PC-3 (cell line): ENCODE data around the gene HNRNPLL. TPM values are rescaled to one million over a fixed set of nuclear protein-coding genes. Genes with fewer than 3 reads are reported as not detected.
A peak's percentile ranks its signal among the peaks of the same experiment; 100 is the strongest.

Experiments used
- ATAC-seq: fragments of 200-7000 bp; cut with Tn5 transposase; 2 replicates; pipeline ENCODE4 v1.9.1; 2020; ENCODE audit warnings: mild to moderate bottlenecking, moderate library complexity
- BruUV-seq: library from RNA; stranded (reverse); fragments of 400-500 nt; replicated peaks from 2 replicates; lab custom pipeline; 2021; lab: Mats Ljungman, UMichigan
- CTCF ChIA-PET: fragments of 300-600 bp; sonication (Branson Sonifier 250); formaldehyde crosslinking; loops from one replicate; lab custom pipeline; 2022; ENCODE audit warnings: antibody characterized with exemption; lab: Charles Lee
- POLR2A ChIA-PET: fragments of 300-600 bp; sonication (Branson Sonifier 250); formaldehyde crosslinking; loops from one replicate; lab custom pipeline; 2022; ENCODE audit warnings: antibody characterized with exemption; ENCODE audit not compliant: unreplicated experiment; lab: Charles Lee
- DNase-seq: peaks from one replicate; pipeline ENCODE4 v3.0.0-alpha.2; 2015
- H2AFZ ChIP-seq: fragments of 300-600 bp; sonication (generic); 2 replicates; pipeline ENCODE4 v1.6.0; 2016; ENCODE audit warnings: antibody characterized with exemption, low read length
- H3F3A ChIP-seq: fragments of 300-600 bp; sonication (generic); one replicate; pipeline ENCODE4 v1.6.0; 2017; ENCODE audit warnings: antibody characterized with exemption, low read length, control low read depth, mild to moderate bottlenecking; ENCODE audit not compliant: unreplicated experiment
- H3K27ac ChIP-seq: fragments of 300-600 bp; sonication (generic); 2 replicates; pipeline ENCODE4 v1.5.1; 2016; ENCODE audit warnings: mild to moderate bottlenecking, low read length
- H3K27me3 ChIP-seq: fragments of 300-600 bp; sonication (generic); 2 replicates; pipeline ENCODE4 v1.6.1; 2016; ENCODE audit warnings: low read length, mixed read lengths
- H3K36me3 ChIP-seq: fragments of 300-600 bp; sonication (generic); 2 replicates; pipeline ENCODE4 v1.6.1; 2016; ENCODE audit warnings: low read depth, mixed run types, low read length, mixed read lengths
- H3K4me1 ChIP-seq: fragments of 300-600 bp; sonication (generic); 2 replicates; pipeline ENCODE4 v1.5.1; 2016; ENCODE audit warnings: low read length; ENCODE audit not compliant: insufficient read depth
- H3K4me2 ChIP-seq: fragments of 300-600 bp; sonication (generic); 2 replicates; pipeline ENCODE4 v1.6.0; 2016; ENCODE audit warnings: low read length
- H3K4me3 ChIP-seq: fragments of 300-600 bp; sonication (generic); 2 replicates; pipeline ENCODE4 v1.5.1; 2016; ENCODE audit warnings: mild to moderate bottlenecking, low read length, mixed read lengths
- H3K79me2 ChIP-seq: fragments of 300-600 bp; sonication (generic); 2 replicates; pipeline ENCODE4 v1.6.1; 2017; ENCODE audit warnings: low read length, mixed read lengths
- H3K9ac ChIP-seq: fragments of 300-600 bp; sonication (generic); 2 replicates; pipeline ENCODE4 v1.6.0; 2016; ENCODE audit warnings: mild to moderate bottlenecking, low read length
- H3K9me2 ChIP-seq: fragments of 300-600 bp; sonication (generic); replicated peaks from 2 replicates; pipeline ENCODE4 v1.6.1; 2016; ENCODE audit warnings: mixed run types, low read length, mixed read lengths
- H3K9me3 ChIP-seq: fragments of 300-600 bp; sonication (generic); 2 replicates; pipeline ENCODE4 v1.6.1; 2016; ENCODE audit warnings: low read length, mixed read lengths
- H4K20me1 ChIP-seq: fragments of 300-600 bp; sonication (generic); 2 replicates; pipeline ENCODE4 v1.6.1; 2016; ENCODE audit warnings: low read length, mixed read lengths
- CTCF ChIP-seq: fragments of 300-600 bp; sonication (generic); conservative IDR thresholded peaks from 2 replicates; pipeline ENCODE4 v1.5.1; 2017; ENCODE audit warnings: antibody characterized with exemption, low read depth, mild to moderate bottlenecking, low read length
- EZH2 ChIP-seq: fragments of 300-600 bp; sonication (generic); IDR thresholded peaks from one replicate; pipeline ENCODE4 v1.6.1; 2017; ENCODE audit warnings: antibody characterized with exemption, mild to moderate bottlenecking, low read length; ENCODE audit not compliant: unreplicated experiment
- EZH2phosphoT487 ChIP-seq: fragments of 300-600 bp; sonication (generic); IDR thresholded peaks from 2 replicates; pipeline ENCODE4 v1.6.1; 2018; ENCODE audit warnings: mild to moderate bottlenecking, antibody characterized with exemption, low read length, borderline replicate concordance
- intact Hi-C: fragments of 100-400 bp; cut with micrococcal nuclease; formaldehyde crosslinking; loops from 2 replicates; pipeline ENCODE4 v1.9.0; 2023
- total RNA-seq: library from RNA; depleted of rRNA; stranded (reverse); fragments of >200 nt; gene quantifications from 2 replicates; pipeline ENCODE4 v1.2.3, GENCODE V29; 2014

HNRNPLL gene
- total RNA-seq, 1 experiment from 2014 or later, result 30.1 TPM

- DNase-seq (peak; percentile 45), ATAC-seq (no peak)
- H3K36me3 ChIP-seq, result no peaks in the 10 kb centered on the region
- ChIA-PET POLR2A (interaction anchor here (0.6 to 1.4 kb wide), 4 partner anchors 9 to 461 kb away, joined by 3 to 10 read pairs (median 4); partner anchors contain the start of gene SRSF7), CTCF (interaction anchor here (0.6 to 2.0 kb wide), 2 partner anchors 20 to 147 kb away, joined by 5 to 12 read pairs; no protein-coding TSS in a partner anchor)
- H2AFZ ChIP-seq, result peak overlapping the region; percentile 99
- peaks cover 37% of the 10 kb centered on the region for H4K20me1 ChIP-seq
- H3K4me2 ChIP-seq, result peak overlapping the region; percentile 94
- peak overlapping the region; percentile 83 for H3K9ac ChIP-seq
- H3K4me3 ChIP-seq, result peak overlapping the region; percentile 84
- H3K4me1 ChIP-seq, result peaks cover 28% of the 10 kb centered on the region
- no peaks in the 10 kb centered on the region for H3F3A ChIP-seq
- no peaks in the 10 kb centered on the region for H3K9me2 ChIP-seq
- TF ChIP-seq EZH2phosphoT487 (no peak), CTCF (no peak), EZH2 (no peak)
- peak overlapping the region; percentile 62 for H3K27ac ChIP-seq
- intact Hi-C loops, result loop anchor here (1.0 kb wide), 2 partner anchors 8 to 20 kb away; no protein-coding TSS in a partner anchor
- H3K9me3 ChIP-seq, result no peaks in the 10 kb centered on the region
- no peaks in the 10 kb centered on the region for H3K27me3 ChIP-seq
- peaks cover 59% of the 10 kb centered on the region for H3K79me2 ChIP-seq
- TSS peak; percentile 92 for BruUV-seq
Observed at GRCh38 chr2:38601463-38602135, 1.1 kb downstream of the HNRNPLL start.

GRCh38 chr2:38600921-38601455 lies 1.7 kb downstream of the HNRNPLL start:
- Histone ChIP-seq H3K4me1 (peaks cover 28% of the 10 kb centered on the region), H3F3A (no peaks in the 10 kb centered on the region), H3K4me2 (peak overlapping the region; percentile 94), H3K27ac (peak overlapping the region; percentile 62), H3K9me3 (no peaks in the 10 kb centered on the region), H3K27me3 (no peaks in the 10 kb centered on the region), H3K36me3 (no peaks in the 10 kb centered on the region), H3K9me2 (no peaks in the 10 kb centered on the region), H3K79me2 (peaks cover 65% of the 10 kb centered on the region), H3K4me3 (peak overlapping the region; percentile 84), H4K20me1 (peaks cover 37% of the 10 kb centered on the region), H2AFZ (no peak overlapping the region), H3K9ac (peak overlapping the region; percentile 83)
- intact Hi-C loops, result loop anchor here (1.0 kb wide), 2 partner anchors 8 to 20 kb away; no protein-coding TSS in a partner anchor
- ATAC-seq, result no peak
- ChIA-PET CTCF (interaction anchor here (2.0 kb wide), 1 partner anchor 19 kb away, joined by 12 read pairs; no protein-coding TSS in a partner anchor), POLR2A (interaction anchor here (1.4 kb wide), 1 partner anchor 150 kb away, joined by 10 read pairs; the partner anchor contains the start of gene SRSF7)
- DNase-seq, result peak; percentile 15
- no peak for TF ChIP-seq CTCF
- no peak for TF ChIP-seq EZH2phosphoT487
- no peak for TF ChIP-seq EZH2
- BruUV-seq, result no TSS peak
